ENCODE measurements around the gene HES2. TPM values are rescaled to one million over a fixed set of nuclear protein-coding genes. Genes with fewer than 3 reads are reported as not detected.

The HES2 gene
- total RNA-seq, 1 donor from 2014 or later: 0.07 TPM

GRCh38 chr1:6418668-6419396 is 887 bp downstream of the HES2 start:
- Mint-ChIP-seq H3K36me3 (ENCODE audit: low read depth) (no peaks in the 10 kb centered on the region), H3K4me1 (peaks cover 3% of the 10 kb centered on the region), H3K27me3 (ENCODE audit: low read depth) (peaks cover 93% of the 10 kb centered on the region), H3K4me3 (no peak overlapping the region), H3K9me3 (no peaks in the 10 kb centered on the region), H3K27ac (ENCODE audit: unreplicated experiment) (no peak overlapping the region)
- no peak for TF ChIP-seq CTCF (conservative IDR thresholded peaks at IDR 0.05)
- no peak for DNase-seq (ENCODE audit: low read depth, low spot score)

- Mint-ChIP-seq H3K36me3 (ENCODE audit: low read depth) (no peaks in the 10 kb centered on the region), H3K27me3 (ENCODE audit: low read depth) (peaks cover 93% of the 10 kb centered on the region), H3K9me3 (no peaks in the 10 kb centered on the region), H3K4me1 (peaks cover 3% of the 10 kb centered on the region), H3K4me3 (no peak overlapping the region), H3K27ac (ENCODE audit: unreplicated experiment) (no peak overlapping the region)
- no peak for TF ChIP-seq CTCF (conservative IDR thresholded peaks at IDR 0.05)
- no peak for DNase-seq (ENCODE audit: low read depth, low spot score)
Observed at GRCh38 chr1:6417961-6418667, 1.6 kb downstream of the HES2 start.

- TF ChIP-seq CTCF (conservative IDR thresholded peaks at IDR 0.05): no peak
- H3K9me3 Mint-ChIP-seq: no peaks in the 10 kb centered on the region
- DNase-seq (ENCODE audit: low read depth, low spot score): no peak
- H3K4me1 Mint-ChIP-seq: peaks cover 3% of the 10 kb centered on the region
- H3K4me3 Mint-ChIP-seq: no peak overlapping the region
- H3K27ac Mint-ChIP-seq (ENCODE audit: unreplicated experiment): no peak overlapping the region
- H3K27me3 Mint-ChIP-seq (ENCODE audit: low read depth): peaks cover 88% of the 10 kb centered on the region
- no peaks in the 10 kb centered on the region for H3K36me3 Mint-ChIP-seq (ENCODE audit: low read depth)
Observed at GRCh38 chr1:6416906-6417305, 2.8 kb downstream of the HES2 start.

- H3K27ac Mint-ChIP-seq (ENCODE audit: unreplicated experiment): no peak overlapping the region
- TF ChIP-seq CTCF (conservative IDR thresholded peaks at IDR 0.05): no peak
- H3K4me3 Mint-ChIP-seq: no peak overlapping the region
- H3K4me1 Mint-ChIP-seq: peaks cover 3% of the 10 kb centered on the region
- no peaks in the 10 kb centered on the region for H3K9me3 Mint-ChIP-seq
- peaks cover 86% of the 10 kb centered on the region for H3K27me3 Mint-ChIP-seq (ENCODE audit: low read depth)
- no peak for DNase-seq (ENCODE audit: low read depth, low spot score)
- H3K36me3 Mint-ChIP-seq (ENCODE audit: low read depth): no peaks in the 10 kb centered on the region
Observed at GRCh38 chr1:6416295-6416656, 3.4 kb downstream of the HES2 start.

GRCh38 chr1:6414881-6415626 is 4.7 kb downstream of the HES2 start:
- H3K27me3 Mint-ChIP-seq (ENCODE audit: low read depth): peaks cover 80% of the 10 kb centered on the region
- no peaks in the 10 kb centered on the region for H3K9me3 Mint-ChIP-seq
- peaks cover 3% of the 10 kb centered on the region for H3K4me1 Mint-ChIP-seq
- H3K27ac Mint-ChIP-seq (ENCODE audit: unreplicated experiment): no peak overlapping the region
- no peaks in the 10 kb centered on the region for H3K36me3 Mint-ChIP-seq (ENCODE audit: low read depth)
- TF ChIP-seq CTCF (conservative IDR thresholded peaks at IDR 0.05): no peak
- DNase-seq (ENCODE audit: low read depth, low spot score): no peak
- H3K4me3 Mint-ChIP-seq: no peak overlapping the region
